HG02759 (cell line): ENCODE data around the gene NEMP2.

ENCODE experiments used
- ATAC-seq: cut with Tn5 transposase; IDR thresholded peaks from one replicate; pipeline ENCODE4 v1.9.1; 2021; ENCODE audit warnings: mild to moderate bottlenecking, moderate library complexity; ENCODE audit not compliant: unreplicated experiment

NEMP2 gene

GRCh38 chr2:190460487-190460886, 74.0 kb downstream of the NEMP2 start:
- no peak for ATAC-seq

- ATAC-seq = no peak
These were observed 74.6 kb downstream of the NEMP2 start for GRCh38 chr2:190459881-190460280.

- no peak for ATAC-seq
These were observed 76.0 kb downstream of the NEMP2 start for GRCh38 chr2:190458352-190459107.

GRCh38 chr2:190457256-190457655, 77.3 kb downstream of the NEMP2 start:
- no peak for ATAC-seq

- no peak for ATAC-seq
These were observed 77.7 kb downstream of the NEMP2 start for GRCh38 chr2:190456833-190457232.

- no peak for ATAC-seq
These were observed 79.0 kb downstream of the NEMP2 start for GRCh38 chr2:190455358-190456095.

- ATAC-seq = no peak
These were observed 79.7 kb downstream of the NEMP2 start for GRCh38 chr2:190454795-190455194.
